ENCODE results near the gene RXRA. TPM values are rescaled to one million over a fixed set of nuclear protein-coding genes. Genes with fewer than 3 reads are reported as not detected.

Gene RXRA
- total RNA-seq, 4 donors from 2014 or later, result 53.5 to 61.5 (median 56.5) TPM

DNA sequence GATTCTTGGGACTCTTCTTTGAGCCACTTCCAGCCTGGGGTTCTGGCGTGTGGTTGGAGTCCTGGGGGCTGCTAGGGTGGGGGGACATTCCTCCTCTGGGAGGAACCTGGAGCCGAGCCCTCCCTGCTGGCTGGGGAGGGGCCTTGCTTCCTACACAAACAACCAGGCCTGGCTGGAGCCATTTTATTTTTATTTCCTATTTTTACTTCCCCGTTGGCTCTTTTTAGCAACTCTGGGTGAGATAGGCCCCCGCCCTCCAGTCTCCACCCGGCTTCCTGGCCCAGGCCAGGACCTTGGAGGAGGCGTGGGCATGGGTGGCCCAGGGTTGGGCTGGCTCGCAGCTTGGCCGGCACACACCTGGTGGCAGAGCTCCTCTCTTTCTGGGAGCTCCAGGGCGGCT lies 15.1 kb downstream of the RXRA start:
- H3K4me1 ChIP-seq, result peaks cover 0 to 100% (median 90%) of the 10 kb centered on the region in 4 donors

DNA sequence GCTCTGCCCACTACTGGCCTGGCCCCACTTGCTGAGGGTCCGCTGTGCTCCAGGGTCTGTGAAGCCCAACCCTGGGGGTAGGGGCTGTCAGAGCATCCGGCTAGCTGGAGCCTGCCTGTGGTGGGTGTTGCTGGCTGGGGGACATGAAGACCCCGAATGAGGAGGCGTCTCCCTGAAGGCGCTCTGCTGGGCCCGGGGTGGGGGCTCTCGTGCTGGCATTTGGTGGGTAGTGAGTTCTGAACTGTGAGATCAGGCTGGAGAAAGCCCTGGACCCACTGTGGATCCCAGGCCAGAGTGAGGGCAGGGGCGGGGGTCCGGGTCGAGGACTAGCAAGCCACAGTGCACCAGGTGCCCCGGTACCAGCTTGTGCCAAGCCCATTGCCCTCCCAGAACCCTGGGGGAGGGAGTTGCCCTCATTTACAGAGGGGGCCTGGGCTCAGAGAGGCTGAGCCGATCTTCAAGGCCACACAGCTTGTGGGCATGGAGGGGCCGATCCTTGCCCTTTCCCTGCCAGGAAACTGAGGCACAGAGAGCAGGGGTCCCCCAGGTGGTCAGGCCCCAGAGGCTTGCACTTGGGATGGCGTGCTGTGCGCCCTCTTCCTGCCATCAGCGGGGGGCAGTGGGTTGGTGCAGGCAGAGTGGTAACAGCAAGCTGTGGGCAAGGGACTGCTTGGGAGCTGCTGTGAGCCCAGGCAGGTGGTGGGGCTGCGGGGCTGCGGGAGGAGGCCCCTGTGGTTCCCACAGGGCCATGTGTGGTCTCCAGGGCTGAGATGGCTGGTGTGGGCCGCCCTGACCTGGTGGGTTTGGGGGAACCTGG lies 15.9 kb downstream of the RXRA start:
- Histone ChIP-seq H3K27ac (peak overlapping the region in 3 of 4 donors; percentile 72 to 81 (median 80)), H3K9me3 (no peaks in the 10 kb centered on the region), H3K27me3 (no peaks in the 10 kb centered on the region), H3K36me3 (no peaks in the 10 kb centered on the region), H3K4me3 (no peak overlapping the region), H3K4me1 (peaks cover 0 to 100% (median 94%) of the 10 kb centered on the region in 4 donors)
- 86 to 89% methylated on average over 13 to 17 of the region's 19 CpGs for WGBS, 2 donors
- no peak for DNase-seq (ENCODE audit: low spot score in 2 of 2)
- TF ChIP-seq POLR2A (IDR thresholded peaks at IDR 0.05) (no peak), EP300 (IDR thresholded peaks at IDR 0.05) (no peak)
- TF ChIP-seq, protein P1, sequence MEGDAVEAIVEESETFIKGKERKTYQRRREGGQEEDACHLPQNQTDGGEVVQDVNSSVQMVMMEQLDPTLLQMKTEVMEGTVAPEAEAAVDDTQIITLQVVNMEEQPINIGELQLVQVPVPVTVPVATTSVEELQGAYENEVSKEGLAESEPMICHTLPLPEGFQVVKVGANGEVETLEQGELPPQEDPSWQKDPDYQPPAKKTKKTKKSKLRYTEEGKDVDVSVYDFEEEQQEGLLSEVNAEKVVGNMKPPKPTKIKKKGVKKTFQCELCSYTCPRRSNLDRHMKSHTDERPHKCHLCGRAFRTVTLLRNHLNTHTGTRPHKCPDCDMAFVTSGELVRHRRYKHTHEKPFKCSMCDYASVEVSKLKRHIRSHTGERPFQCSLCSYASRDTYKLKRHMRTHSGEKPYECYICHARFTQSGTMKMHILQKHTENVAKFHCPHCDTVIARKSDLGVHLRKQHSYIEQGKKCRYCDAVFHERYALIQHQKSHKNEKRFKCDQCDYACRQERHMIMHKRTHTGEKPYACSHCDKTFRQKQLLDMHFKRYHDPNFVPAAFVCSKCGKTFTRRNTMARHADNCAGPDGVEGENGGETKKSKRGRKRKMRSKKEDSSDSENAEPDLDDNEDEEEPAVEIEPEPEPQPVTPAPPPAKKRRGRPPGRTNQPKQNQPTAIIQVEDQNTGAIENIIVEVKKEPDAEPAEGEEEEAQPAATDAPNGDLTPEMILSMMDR (IDR thresholded peaks at IDR 0.05), result no peak

More for the DNA sequence above, 15.1 kb downstream of the RXRA start:
- TF ChIP-seq EP300 (IDR thresholded peaks at IDR 0.05) (no peak), POLR2A (IDR thresholded peaks at IDR 0.05) (no peak)
- TF ChIP-seq, protein P1 (IDR thresholded peaks at IDR 0.05), result no peak
- Histone ChIP-seq H3K9me3 (no peaks in the 10 kb centered on the region), H3K27me3 (no peaks in the 10 kb centered on the region), H3K27ac (peak overlapping the region; percentile 28 to 81 (median 76)), H3K4me3 (no peak overlapping the region), H3K36me3 (no peaks in the 10 kb centered on the region)
- no peak for DNase-seq (ENCODE audit: low spot score in 2 of 2)
- 23 to 25% methylated on average over 9 of the region's 9 CpGs for WGBS, 2 donors

DNA sequence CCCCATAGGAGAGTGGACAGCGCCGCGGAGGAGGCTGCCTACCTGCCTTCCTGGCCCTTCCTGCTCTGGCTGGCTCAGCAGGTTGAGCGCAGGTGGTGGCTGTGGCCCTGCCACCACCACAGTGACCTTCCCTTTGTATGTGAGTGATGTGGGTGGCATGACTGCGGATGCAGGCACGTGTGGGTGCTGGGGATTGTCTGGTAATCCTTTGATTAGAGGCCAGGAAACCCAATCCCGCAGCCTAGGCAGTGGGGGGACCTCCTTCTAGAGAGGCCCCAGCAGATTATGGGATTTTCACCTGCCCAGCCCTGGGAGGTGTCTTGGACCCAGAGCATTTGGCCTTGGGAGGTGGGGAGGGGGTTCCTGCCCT lies 16.5 kb downstream of the RXRA start:
- 49 to 66% methylated on average over 4 to 7 of the region's 7 CpGs for WGBS, 2 donors
- no peak for DNase-seq (ENCODE audit: low spot score in 2 of 2)
- Histone ChIP-seq H3K4me3 (no peak overlapping the region), H3K36me3 (no peaks in the 10 kb centered on the region), H3K9me3 (no peaks in the 10 kb centered on the region), H3K4me1 (peaks cover 0 to 100% (median 99%) of the 10 kb centered on the region in 4 donors), H3K27ac (peak overlapping the region in 3 of 4 donors; percentile 35 to 81 (median 80)), H3K27me3 (no peaks in the 10 kb centered on the region)
- TF ChIP-seq EP300 (IDR thresholded peaks at IDR 0.05), result no peak
- TF ChIP-seq, protein P1 (IDR thresholded peaks at IDR 0.05), result no peak
- no peak for TF ChIP-seq POLR2A (IDR thresholded peaks at IDR 0.05)

DNA sequence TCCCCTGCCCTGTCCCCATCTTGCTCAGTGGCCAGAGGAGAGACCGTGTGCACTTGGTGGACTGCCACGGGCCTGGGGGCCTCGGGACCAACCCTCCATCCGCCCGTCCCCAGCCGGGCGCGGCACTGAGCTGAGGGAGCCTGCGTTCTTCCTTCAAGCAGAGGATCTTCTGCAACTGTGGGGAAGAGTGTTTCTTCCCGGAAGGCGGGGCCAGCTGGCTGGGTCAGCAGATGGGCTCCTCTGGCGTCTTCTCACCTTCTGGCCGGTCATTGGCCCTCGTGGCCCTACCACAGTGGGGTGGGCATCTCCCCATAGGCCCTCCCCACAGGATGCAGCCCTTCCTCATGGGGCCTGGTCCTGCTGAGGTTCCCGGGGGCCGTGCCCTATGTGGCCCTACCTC lies 17.4 kb downstream of the RXRA start:
- no peaks in the 10 kb centered on the region for H3K27me3 ChIP-seq
- H3K9me3 ChIP-seq, result no peaks in the 10 kb centered on the region
- no peak overlapping the region for H3K4me3 ChIP-seq
- TF ChIP-seq, protein P1 (IDR thresholded peaks at IDR 0.05), result no peak
- TF ChIP-seq POLR2A (IDR thresholded peaks at IDR 0.05) (no peak), EP300 (IDR thresholded peaks at IDR 0.05) (peak in 1 of 2 donors; percentile 18)
- peaks cover 0 to 100% (median 95%) of the 10 kb centered on the region in 4 donors for H3K4me1 ChIP-seq
- H3K27ac ChIP-seq, result peak overlapping the region in 3 of 4 donors; percentile 52 to 81 (median 80)
- WGBS, 2 donors, result 35 to 53% methylated on average over 13 to 15 of the region's 16 CpGs
- H3K36me3 ChIP-seq, result no peaks in the 10 kb centered on the region
- no peak for DNase-seq (ENCODE audit: low spot score in 2 of 2)

Data from tibial nerve (tissue), 4 donors.